Right lobe of liver (tissue), 4 donors: ENCODE measurements around the gene COL28A1.

Experiments
- POLR2A ChIP-seq: fragments of 450-650 bp; IDR thresholded peaks from one replicate; pipeline ENCODE4 v1.6.1; 2017; ENCODE audit warnings: antibody characterized with exemption, mild to moderate bottlenecking
- TF ChIP-seq, protein P1 (sequence below), 4 donors: fragments of 200-600 bp in 3 of 4; fragments of 450-650 bp in 1 of 4; IDR thresholded peaks; one replicate each; pipeline versions ENCODE4 v1.5.1 to v1.8.0; 2016 to 2022; ENCODE audit warnings: antibody characterized with exemption in 4 of 4, mild to moderate bottlenecking in 2 of 4
- donor health status: DM: no; HTN: no; CAD: no.
- donor health status: DM: no; HTN: no; CAD: no.
- donor health status: DM: no; HTN: yes; CAD: no.

GRCh38 chr7:7399707-7400106 lies 136.0 kb downstream of the COL28A1 start:
- TF ChIP-seq, protein P1, sequence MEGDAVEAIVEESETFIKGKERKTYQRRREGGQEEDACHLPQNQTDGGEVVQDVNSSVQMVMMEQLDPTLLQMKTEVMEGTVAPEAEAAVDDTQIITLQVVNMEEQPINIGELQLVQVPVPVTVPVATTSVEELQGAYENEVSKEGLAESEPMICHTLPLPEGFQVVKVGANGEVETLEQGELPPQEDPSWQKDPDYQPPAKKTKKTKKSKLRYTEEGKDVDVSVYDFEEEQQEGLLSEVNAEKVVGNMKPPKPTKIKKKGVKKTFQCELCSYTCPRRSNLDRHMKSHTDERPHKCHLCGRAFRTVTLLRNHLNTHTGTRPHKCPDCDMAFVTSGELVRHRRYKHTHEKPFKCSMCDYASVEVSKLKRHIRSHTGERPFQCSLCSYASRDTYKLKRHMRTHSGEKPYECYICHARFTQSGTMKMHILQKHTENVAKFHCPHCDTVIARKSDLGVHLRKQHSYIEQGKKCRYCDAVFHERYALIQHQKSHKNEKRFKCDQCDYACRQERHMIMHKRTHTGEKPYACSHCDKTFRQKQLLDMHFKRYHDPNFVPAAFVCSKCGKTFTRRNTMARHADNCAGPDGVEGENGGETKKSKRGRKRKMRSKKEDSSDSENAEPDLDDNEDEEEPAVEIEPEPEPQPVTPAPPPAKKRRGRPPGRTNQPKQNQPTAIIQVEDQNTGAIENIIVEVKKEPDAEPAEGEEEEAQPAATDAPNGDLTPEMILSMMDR (IDR thresholded peaks at IDR 0.05), result no peak
- no peak for TF ChIP-seq POLR2A
